HUDEP-2 (cell line): ENCODE data around the gene ADCK1.
"Not testable (repeated sequence)": the region's sequence is repeated elsewhere in the genome, so short reads cannot be mapped to it uniquely, and the experiment has no call there.

ENCODE experiments used
- DNase-seq, 76 experiments: peaks; one replicate each; lab custom pipeline; 2025; ENCODE audit not compliant: unreplicated experiment in 76 of 76; lab: John Stamatoyannopoulos, UW

ADCK1 gene

GRCh38 chr14:77862154-77862786 is 62.4 kb downstream of the ADCK1 start:
- DNase-seq: peak in 65 of 76 experiments; percentile 5 to 85 (median 54)

GRCh38 chr14:77864085-77864484 is 64.2 kb downstream of the ADCK1 start:
- no peak for DNase-seq

GRCh38 chr14:77864580-77864979 is 64.7 kb downstream of the ADCK1 start:
- DNase-seq: no peak

- no peak for DNase-seq
These were observed 65.5 kb downstream of the ADCK1 start for GRCh38 chr14:77865455-77865854.

GRCh38 chr14:77866932-77867331 is 67.0 kb downstream of the ADCK1 start:
- DNase-seq: no peak

GRCh38 chr14:77867476-77867875 is 67.6 kb downstream of the ADCK1 start:
- DNase-seq: no peak

GRCh38 chr14:77868552-77869285 is 68.8 kb downstream of the ADCK1 start:
- no peak for DNase-seq

- DNase-seq: no peak
These were observed 69.4 kb downstream of the ADCK1 start for GRCh38 chr14:77869340-77869739.

GRCh38 chr14:77870646-77871045 is 70.7 kb downstream of the ADCK1 start:
- DNase-seq: no peak

GRCh38 chr14:77872152-77872551 is 72.2 kb downstream of the ADCK1 start:
- no peak for DNase-seq

- DNase-seq: no peak
These were observed 73.1 kb downstream of the ADCK1 start for GRCh38 chr14:77872983-77873382.

GRCh38 chr14:77878783-77879182 is 78.9 kb downstream of the ADCK1 start:
- DNase-seq: no peak

GRCh38 chr14:77880056-77880455 is 80.1 kb downstream of the ADCK1 start:
- no peak for DNase-seq

GRCh38 chr14:77882098-77882497 is 82.2 kb downstream of the ADCK1 start:
- peak in 19 of 76 experiments; percentile 2 to 33 (median 15) for DNase-seq

- DNase-seq: no peak
These were observed 82.7 kb downstream of the ADCK1 start for GRCh38 chr14:77882636-77883035.

GRCh38 chr14:77883131-77883846 is 83.4 kb downstream of the ADCK1 start:
- DNase-seq: peak in 14 of 76 experiments; percentile 7 to 29 (median 14)

GRCh38 chr14:77883847-77884238 is 83.9 kb downstream of the ADCK1 start:
- peak in 21 of 76 experiments; percentile 6 to 37 (median 18) for DNase-seq

- DNase-seq: no peak
These were observed 85.5 kb downstream of the ADCK1 start for GRCh38 chr14:77885367-77885766.

- DNase-seq: no peak
These were observed 86.1 kb downstream of the ADCK1 start for GRCh38 chr14:77886010-77886409.

- DNase-seq: not testable (repeated sequence)
These were observed 89.0 kb downstream of the ADCK1 start for GRCh38 chr14:77888903-77889302.

- DNase-seq: no peak
These were observed 90.1 kb downstream of the ADCK1 start for GRCh38 chr14:77889971-77890442.
